Measurements from ENCODE around the gene MTAP.

GRCh38 chr9:21854119-21854518, 51.7 kb downstream of the MTAP start:
- TF ChIP-seq CTCF (IDR thresholded peaks at IDR 0.05), result no peak
- TF ChIP-seq POLR2A (IDR thresholded peaks at IDR 0.05), result no peak
